ENCODE data around the gene FBXO28. TPM values are rescaled to one million over a fixed set of nuclear protein-coding genes. Genes with fewer than 3 reads are reported as not detected.

Gene FBXO28
- total RNA-seq, 1 experiment from 2014 or later, result 82.6 TPM

DNA sequence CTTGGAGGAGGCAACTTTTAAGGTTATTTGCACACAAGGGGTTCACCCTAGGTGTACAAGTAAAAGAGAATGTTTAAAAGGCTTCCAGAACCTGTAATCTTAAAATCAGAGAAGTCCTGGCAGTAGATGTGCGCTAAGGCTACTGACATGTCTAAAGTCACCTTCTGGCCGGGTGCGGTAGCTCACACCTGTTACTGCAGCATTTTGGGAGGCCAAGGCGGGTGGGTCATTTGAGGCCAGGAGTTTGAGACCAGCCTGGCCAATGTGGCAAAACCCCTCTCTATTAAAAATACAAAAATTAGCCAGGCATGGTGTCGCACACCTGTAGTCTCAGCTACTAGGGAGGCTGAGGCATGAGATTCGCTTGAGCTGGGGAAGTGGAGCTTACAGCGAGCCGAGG lies 48.9 kb downstream of the FBXO28 start:
- TF ChIP-seq EZH2phosphoT487 (IDR thresholded peaks at IDR 0.05; ENCODE audit: borderline replicate concordance, low read length), result no peak
- no peak for TF ChIP-seq CTCF (conservative IDR thresholded peaks at IDR 0.05; ENCODE audit: low read depth, low read length)
- TF ChIP-seq EZH2 (IDR thresholded peaks at IDR 0.05; ENCODE audit: low read length, unreplicated experiment), result no peak
- H3K9me3 ChIP-seq (ENCODE audit: low read length), result no peaks in the 10 kb centered on the region
- H3K4me3 ChIP-seq (ENCODE audit: low read length), result no peak overlapping the region
- H2AFZ ChIP-seq (ENCODE audit: low read length), result no peak overlapping the region
- no peaks in the 10 kb centered on the region for H3K9me2 ChIP-seq (replicated peaks; ENCODE audit: low read length)
- H3K36me3 ChIP-seq (ENCODE audit: low read depth, low read length), result peaks cover 39% of the 10 kb centered on the region
- ATAC-seq, result no peak
- ChIA-PET POLR2A (ENCODE audit: unreplicated experiment) (no interaction called here), CTCF (interaction anchor here (0.6 kb wide), 1 partner anchor 9 kb away, joined by 5 read pairs; no protein-coding TSS in a partner anchor)
- H3F3A ChIP-seq (ENCODE audit: low read length, unreplicated experiment), result no peaks in the 10 kb centered on the region
- no peak for DNase-seq
- H3K9ac ChIP-seq (ENCODE audit: low read length), result no peak overlapping the region
- BruUV-seq (replicated peaks), result no TSS peak
- H4K20me1 ChIP-seq (ENCODE audit: low read length), result no peaks in the 10 kb centered on the region
- no peaks in the 10 kb centered on the region for H3K4me1 ChIP-seq (ENCODE audit: insufficient read depth, low read length)
- intact Hi-C loops (cut with micrococcal nuclease), result no loop called here
- H3K4me2 ChIP-seq (ENCODE audit: low read length), result no peak overlapping the region
- no peak overlapping the region for H3K27ac ChIP-seq (ENCODE audit: low read length)
- H3K27me3 ChIP-seq (ENCODE audit: low read length), result no peaks in the 10 kb centered on the region
- H3K79me2 ChIP-seq (ENCODE audit: low read length), result no peaks in the 10 kb centered on the region

DNA sequence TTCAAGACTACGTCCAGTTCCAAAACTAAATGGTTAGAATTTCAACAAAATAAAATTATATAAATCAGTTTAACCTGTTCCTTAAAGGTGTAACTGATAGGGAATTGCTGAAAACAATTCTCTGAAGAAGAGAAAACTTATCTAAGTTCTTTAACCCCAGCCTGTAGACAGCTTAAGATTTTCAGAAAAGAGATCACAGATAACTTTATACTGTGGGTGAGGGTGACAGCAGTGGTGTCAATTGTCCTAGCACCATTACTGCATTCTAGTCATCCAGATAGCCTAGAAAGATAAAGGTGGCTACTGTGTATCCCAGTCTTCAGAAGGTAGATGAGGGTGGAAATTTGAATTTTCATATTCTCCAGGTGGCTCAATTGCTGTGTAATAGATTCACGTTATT lies 49.4 kb downstream of the FBXO28 start:
- DNase-seq, result no peak
- no peaks in the 10 kb centered on the region for H3F3A ChIP-seq (ENCODE audit: low read length, unreplicated experiment)
- ATAC-seq, result no peak
- H4K20me1 ChIP-seq (ENCODE audit: low read length), result no peaks in the 10 kb centered on the region
- H3K4me3 ChIP-seq (ENCODE audit: low read length), result no peak overlapping the region
- intact Hi-C loops (cut with micrococcal nuclease), result no loop called here
- ChIA-PET CTCF (no interaction called here), POLR2A (ENCODE audit: unreplicated experiment) (no interaction called here)
- H3K36me3 ChIP-seq (ENCODE audit: low read depth, low read length), result peaks cover 33% of the 10 kb centered on the region
- H3K79me2 ChIP-seq (ENCODE audit: low read length), result no peaks in the 10 kb centered on the region
- BruUV-seq (replicated peaks), result no TSS peak
- no peaks in the 10 kb centered on the region for H3K9me2 ChIP-seq (replicated peaks; ENCODE audit: low read length)
- H3K4me2 ChIP-seq (ENCODE audit: low read length), result no peak overlapping the region
- H3K4me1 ChIP-seq (ENCODE audit: insufficient read depth, low read length), result 0 out of 2 replicates have a peak, but pooled peaks cover under 1% of the 10 kb centered on the region
- H3K27ac ChIP-seq (ENCODE audit: low read length), result no peak overlapping the region
- H3K27me3 ChIP-seq (ENCODE audit: low read length), result no peaks in the 10 kb centered on the region
- H3K9ac ChIP-seq (ENCODE audit: low read length), result no peak overlapping the region
- no peak overlapping the region for H2AFZ ChIP-seq (ENCODE audit: low read length)
- TF ChIP-seq EZH2 (IDR thresholded peaks at IDR 0.05; ENCODE audit: low read length, unreplicated experiment) (no peak), EZH2phosphoT487 (IDR thresholded peaks at IDR 0.05; ENCODE audit: borderline replicate concordance, low read length) (no peak), CTCF (conservative IDR thresholded peaks at IDR 0.05; ENCODE audit: low read depth, low read length) (no peak)
- H3K9me3 ChIP-seq (ENCODE audit: low read length), result no peaks in the 10 kb centered on the region

GRCh38 chr1:224168859-224169380 lies 55.0 kb downstream of the FBXO28 start:
- Histone ChIP-seq H3K4me2 (ENCODE audit: low read length) (peak overlapping the region; percentile 53), H3K27me3 (ENCODE audit: low read length) (no peaks in the 10 kb centered on the region), H3K9me3 (ENCODE audit: low read length) (no peaks in the 10 kb centered on the region), H3K27ac (ENCODE audit: low read length) (peak overlapping the region; percentile 74), H3K4me3 (ENCODE audit: low read length) (peak overlapping the region; percentile 10; the same call in 1 of the 2 replicates), H3K79me2 (ENCODE audit: low read length) (no peaks in the 10 kb centered on the region), H2AFZ (ENCODE audit: low read length) (no peak overlapping the region), H3K9ac (ENCODE audit: low read length) (peak overlapping the region; percentile 3; the same call in 1 of the 2 replicates), H3F3A (ENCODE audit: low read length, unreplicated experiment) (no peaks in the 10 kb centered on the region), H3K36me3 (ENCODE audit: low read depth, low read length) (no peaks in the 10 kb centered on the region), H4K20me1 (ENCODE audit: low read length) (no peaks in the 10 kb centered on the region), H3K9me2 (replicated peaks; ENCODE audit: low read length) (no peaks in the 10 kb centered on the region), H3K4me1 (ENCODE audit: insufficient read depth, low read length) (peaks cover 22% of the 10 kb centered on the region)
- intact Hi-C loops (cut with micrococcal nuclease), result no loop called here
- TF ChIP-seq EZH2 (IDR thresholded peaks at IDR 0.05; ENCODE audit: low read length, unreplicated experiment) (no peak), CTCF (conservative IDR thresholded peaks at IDR 0.05; ENCODE audit: low read depth, low read length) (no peak), EZH2phosphoT487 (IDR thresholded peaks at IDR 0.05; ENCODE audit: borderline replicate concordance, low read length) (no peak)
- CTCF ChIA-PET, result interaction anchor here (0.6 to 1.0 kb wide), 2 partner anchors 53 to 152 kb away, joined by 3 to 7 read pairs; no protein-coding TSS in a partner anchor
- no TSS peak for BruUV-seq (replicated peaks)
- DNase-seq (peak; percentile 98), ATAC-seq (peak; percentile 85)
- POLR2A ChIA-PET (ENCODE audit: unreplicated experiment), result interaction anchor here (0.6 to 1.2 kb wide), 5 partner anchors 11 to 255 kb away, joined by 3 to 9 read pairs (median 3); no protein-coding TSS in a partner anchor
